Right renal cortex interstitium (tissue), 3 donors: Measurements from ENCODE around the gene MYO1G. TPM values are rescaled to one million over a fixed set of nuclear protein-coding genes. Genes with fewer than 3 reads are reported as not detected.

Experiments
- DNase-seq, 3 donors: peaks; one replicate each; pipeline ENCODE4 v3.0.0-alpha.2; 2013; ENCODE audit warnings: low read depth in 3 of 3, low spot score in 2 of 3
- polyA plus RNA-seq, 3 donors: library from polyadenylated mRNA; unstranded; fragments of 120-200 nt; gene quantifications; one replicate each; pipeline ENCODE4 v1.2.1, GENCODE V29; 2013; ENCODE audit not compliant: insufficient read length in 3 of 3

MYO1G gene
- polyA plus RNA-seq, 3 donors = 0.33 to 0.51 (median 0.36) TPM

DNA sequence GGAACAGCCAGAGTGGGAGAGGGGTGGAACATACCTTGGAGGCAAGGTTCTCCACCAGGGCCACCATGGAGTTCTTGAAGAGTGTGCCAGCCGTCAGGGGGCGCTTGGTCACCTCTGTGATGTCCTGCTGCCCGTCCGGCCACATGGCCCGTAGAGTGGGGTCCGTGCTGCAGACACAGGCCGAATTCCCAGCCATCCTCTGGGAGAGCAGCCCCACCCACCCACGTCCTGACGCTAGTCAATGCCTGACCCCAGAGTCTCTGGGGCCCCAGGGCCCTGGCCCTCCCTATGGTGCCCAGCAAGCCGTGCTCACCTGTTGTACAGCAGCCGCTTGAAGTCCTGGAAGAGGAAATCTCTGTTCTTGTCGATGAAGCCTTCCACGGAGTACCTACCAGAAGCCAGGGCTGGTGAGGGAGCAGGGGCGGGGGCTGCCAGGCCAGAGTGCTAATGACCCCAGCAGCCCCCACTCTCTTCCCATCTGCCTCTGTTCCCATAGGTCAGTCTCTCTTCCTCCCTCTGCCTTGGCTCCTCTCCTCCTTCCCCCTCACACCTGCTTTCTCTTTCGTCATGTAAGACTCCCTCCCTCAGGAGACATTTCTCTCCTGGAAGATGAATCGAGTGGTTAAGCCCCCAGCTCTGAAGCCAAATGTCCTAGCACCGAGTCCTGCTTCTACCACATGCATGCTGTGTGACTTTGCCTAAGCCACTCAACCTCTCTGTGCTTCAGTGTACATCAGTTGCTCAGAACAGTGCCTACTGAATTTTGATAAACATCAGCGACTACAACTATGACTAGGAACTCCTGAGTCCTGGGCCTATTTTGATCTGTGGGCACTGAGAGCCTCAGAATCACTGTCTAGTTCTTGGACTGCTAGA, 11.0 kb downstream of the MYO1G start:
- no peak for DNase-seq

GRCh38 chr7:44966731-44967538, 11.9 kb downstream of the MYO1G start:
- DNase-seq = no peak

DNA sequence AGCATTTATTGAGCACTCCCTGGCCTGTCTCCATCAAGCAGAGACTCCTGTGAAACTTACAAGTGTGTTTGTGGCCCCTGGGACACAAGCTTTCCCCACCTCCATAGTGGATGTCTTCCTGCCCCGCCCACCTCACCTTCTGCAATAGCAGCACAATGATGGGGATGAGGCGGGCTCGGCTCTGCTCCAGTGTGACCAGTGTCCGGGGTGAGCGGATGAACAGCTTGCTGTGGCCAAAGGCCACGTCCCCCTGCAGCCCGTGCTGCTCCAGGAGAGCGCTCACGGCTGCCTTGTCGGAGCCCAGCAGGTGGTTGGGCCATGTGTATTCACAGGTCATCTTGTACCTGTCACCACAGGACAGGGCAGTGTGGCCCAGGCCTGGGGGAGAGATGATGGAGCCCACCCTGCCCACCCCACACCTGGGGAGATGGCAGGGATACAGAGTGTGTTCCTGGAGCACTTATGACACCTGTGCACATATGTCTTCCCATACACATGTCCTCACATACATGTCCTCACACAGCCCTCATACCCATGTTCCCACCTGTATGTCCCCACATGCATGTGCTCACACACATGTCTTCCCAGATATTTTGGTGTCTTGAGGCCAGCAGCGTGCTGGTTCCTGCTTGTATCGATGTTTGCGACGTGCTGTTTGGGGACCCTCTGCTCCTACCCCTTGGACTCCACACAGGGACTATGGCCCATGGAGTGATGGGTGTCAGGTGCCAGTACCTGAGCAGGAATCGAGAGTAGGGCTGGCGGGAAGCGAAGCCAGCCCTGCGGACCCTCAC, 12.7 kb downstream of the MYO1G start:
- DNase-seq = no peak

GRCh38 chr7:44965441-44965903, 13.3 kb downstream of the MYO1G start:
- DNase-seq = no peak

GRCh38 chr7:44964831-44965440, 13.9 kb downstream of the MYO1G start:
- no peak for DNase-seq

GRCh38 chr7:44964384-44964830, 14.4 kb downstream of the MYO1G start:
- DNase-seq = no peak

DNA sequence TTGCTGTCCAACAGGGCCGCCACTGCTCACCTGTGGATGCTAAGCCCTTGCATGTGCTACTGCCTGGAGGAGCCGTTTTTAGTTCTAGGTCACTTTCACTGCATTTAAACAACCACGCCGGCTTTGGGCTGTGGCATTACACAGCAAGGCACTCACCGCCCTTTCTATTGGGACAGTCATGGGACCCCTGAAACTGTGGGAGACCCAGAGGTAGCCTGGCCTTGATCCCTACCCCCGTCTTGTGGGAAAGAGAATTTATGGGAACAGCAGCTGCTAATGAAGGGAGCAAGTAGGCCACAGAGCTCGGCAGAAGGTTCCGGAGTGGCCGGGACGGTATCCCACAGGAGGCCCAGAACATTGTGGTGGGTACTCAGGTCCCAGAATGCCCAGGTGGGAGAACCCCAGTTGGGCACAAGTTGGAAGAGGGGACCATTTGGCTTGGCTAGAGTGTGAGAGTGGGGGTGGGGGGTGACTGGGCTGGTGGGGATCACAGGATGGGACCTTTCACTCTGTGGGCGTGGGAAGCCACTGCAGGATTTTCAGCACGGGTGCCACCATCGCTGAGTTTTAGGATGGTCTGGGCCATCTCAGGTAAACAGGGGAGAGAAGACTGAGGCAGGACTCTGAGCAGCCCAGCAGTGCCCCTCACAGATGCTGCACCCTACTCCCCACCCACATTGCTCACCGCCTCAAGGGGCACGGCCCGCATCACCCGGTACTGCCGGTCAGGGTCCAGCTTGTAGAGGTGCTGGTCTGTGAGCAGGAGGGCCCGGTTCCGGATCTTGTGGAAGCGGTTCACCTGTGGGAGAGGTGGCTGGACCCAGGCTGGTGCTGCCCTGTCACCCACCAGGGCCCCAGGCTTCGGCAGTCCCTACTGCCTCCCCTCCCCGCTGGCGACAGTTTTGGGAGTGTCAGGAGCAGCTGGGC, 15.2 kb downstream of the MYO1G start:
- DNase-seq = no peak

DNA sequence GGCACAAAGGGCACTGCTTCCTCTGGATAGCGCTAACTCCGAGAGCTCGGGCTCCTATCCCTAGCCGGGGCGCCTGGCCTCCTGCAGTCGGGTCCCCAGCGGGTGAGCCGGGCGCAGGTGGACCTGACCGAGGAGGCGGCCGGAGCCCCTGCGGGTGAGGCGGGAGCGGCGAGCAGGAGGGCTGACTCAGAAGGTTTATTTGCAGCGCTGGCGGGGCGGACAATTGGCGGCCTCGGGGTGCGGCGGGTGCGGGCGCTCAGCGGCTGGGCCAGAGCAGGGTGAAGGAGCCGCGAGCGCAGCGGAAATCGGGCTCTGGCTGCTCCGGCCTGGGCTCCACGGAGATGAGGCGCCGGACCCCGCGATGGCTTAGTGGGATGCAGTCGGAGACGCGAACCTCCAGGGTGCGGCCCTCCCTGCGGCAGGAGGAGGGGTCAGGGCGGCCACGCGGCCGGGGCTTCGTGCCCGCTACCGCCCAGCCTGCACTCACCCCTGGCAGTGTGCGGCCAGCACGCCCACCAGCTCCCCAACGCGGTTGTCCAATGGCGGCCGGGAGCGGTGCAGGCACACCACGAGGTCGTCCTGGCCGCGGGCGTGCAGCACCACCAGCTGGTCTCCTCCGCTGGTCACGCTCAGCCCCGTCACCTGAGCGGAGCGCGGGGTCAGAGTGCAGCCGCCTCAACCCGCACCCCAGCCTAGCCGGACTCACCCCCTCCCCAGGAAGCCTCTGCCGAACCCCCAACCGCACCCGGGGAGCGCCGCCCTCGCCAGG, 16.1 kb downstream of the MYO1G start:
- no peak for DNase-seq

DNA sequence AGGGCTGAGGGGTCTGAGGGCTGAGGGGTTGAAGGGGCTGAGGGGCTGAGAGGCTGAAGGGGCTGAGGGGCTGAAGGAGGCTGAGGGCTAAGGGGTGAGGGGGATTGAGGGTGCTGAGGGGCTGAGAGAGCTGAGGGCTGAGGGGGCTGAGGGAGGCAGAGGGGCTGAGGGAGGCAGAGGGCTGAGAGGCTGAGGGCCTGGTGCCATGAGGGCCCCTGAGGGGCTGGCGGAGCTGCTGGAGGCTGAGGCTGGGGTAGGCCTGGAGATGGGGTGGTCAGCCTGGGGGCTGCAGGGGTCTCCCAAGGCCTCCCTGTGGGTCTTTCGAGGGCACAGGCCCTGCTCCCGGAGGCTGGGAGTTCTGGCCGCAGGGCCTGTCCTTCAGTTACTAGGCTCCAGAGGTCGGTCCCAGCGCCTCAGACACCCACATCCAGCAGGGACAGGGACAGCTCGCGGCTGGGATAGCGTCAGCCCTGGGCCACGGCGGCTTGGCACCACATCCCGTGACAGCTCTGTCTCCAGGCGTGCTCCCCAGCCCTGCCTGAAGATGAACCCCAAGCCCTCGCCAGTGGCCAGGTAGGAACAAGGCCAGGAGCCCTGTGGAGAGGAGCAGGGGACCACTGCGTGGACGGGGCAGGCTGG, 16.9 kb downstream of the MYO1G start:
- DNase-seq = no peak

DNA sequence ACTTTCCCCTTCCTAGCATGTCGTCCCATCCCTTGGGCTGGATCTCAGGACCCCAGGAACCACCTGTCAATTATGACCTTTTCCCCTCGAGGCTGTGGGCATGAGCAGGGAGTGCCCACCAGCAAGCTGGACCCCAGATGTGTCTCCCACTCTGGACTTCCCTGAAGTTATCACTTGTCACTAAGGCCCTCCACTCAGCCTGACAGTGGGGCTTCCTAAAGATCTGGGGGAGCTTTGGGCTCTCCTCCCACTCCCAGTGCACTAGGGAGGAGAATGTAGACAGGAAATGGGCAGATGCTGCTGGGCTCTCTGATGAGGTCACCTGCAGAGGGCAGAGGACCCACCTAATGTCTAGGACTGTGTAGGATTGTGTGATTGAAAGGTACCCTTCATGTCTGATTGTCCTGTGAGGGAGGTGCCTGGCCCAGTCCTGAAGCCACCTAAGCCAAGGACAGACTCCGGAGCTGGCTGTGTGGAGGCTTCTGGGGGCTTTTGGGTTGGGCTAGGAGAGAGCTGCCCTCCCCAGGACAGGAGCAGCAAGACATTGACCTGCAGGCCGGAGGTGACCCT, 18.7 kb downstream of the MYO1G start:
- DNase-seq = no peak

GRCh38 chr7:44959433-44959951, 19.3 kb downstream of the MYO1G start:
- DNase-seq = no peak

DNA sequence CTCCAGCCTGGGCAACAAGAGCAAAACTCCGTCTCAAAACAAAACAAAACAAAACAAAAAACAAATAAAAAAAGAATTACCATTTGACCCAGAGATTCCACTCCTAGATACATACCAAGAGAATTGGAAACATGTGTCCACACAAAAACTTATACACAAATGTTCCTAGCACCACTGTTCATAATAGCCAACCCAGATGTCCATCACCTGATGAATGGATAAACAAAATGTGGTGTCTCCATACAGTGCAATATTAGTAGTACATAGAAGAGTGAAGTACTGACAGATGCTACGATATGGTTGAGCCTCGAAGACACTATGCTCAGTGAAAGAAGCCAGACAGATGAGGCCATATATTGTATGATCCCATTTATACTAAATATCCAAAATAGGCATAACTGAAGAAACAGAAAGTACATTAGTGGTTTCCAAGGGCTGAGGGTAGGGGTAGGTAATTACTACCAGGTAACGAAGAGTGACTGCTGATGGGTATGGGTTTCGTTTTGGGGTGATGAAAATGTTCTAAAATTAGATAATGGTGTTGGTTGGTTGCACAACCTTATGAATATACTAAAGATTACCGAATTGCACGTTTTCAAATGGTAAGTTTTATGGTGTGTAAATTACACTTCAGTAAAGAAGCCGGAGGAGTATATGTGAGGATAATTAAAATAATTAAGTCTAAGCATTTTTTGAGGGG, 20.0 kb downstream of the MYO1G start:
- no peak for DNase-seq

DNA sequence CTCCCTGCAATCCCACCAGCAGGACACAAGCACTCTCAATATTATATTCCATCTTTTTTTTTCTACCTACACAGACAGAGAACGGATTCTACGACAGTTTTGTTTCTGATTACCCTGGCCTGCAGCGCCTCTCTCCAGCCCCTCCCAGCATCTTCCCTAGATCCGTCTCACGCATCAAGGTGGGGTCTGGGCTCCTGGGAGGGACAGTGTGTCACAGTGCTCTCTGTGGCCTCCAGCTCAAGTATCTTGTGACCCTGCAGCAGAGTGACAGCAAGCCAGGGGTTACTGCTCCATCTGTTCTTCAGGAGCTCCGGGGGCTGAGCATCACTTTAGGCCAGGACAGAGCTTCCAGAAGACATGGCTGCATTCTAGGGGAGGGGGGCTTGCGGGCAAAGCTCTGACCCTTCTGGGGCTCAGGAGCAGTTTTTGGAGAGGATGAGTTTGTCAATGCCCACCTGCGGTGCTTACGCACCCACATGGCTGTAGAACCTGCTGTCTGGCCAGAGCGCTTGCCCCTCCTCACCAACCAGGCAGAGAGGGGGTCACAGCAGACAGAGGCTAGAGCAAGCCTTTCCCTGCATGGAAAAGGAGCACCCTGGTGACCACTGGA, 22.6 kb downstream of the MYO1G start:
- DNase-seq = no peak

DNA sequence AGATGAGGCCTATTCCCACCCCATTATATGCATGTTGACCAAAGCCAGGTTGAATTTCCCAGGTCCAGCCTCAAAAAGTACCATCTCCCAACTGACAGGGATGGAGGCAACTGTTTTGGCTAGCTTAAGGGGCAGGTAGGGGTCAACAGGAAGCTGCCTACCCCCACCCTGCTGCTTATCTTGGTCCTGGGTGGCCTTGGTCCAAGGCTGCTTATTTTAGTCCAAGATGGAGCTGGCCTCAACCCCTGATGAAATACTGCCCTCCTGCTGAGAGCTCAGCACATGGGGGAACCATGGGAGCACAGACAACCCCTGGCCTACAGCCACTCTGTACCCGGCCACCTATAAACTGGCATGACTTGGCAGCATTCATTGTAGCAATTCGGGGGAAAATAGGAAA, 23.1 kb downstream of the MYO1G start:
- DNase-seq = no peak

GRCh38 chr7:44953156-44953555, 25.7 kb downstream of the MYO1G start:
- no peak for DNase-seq

DNA sequence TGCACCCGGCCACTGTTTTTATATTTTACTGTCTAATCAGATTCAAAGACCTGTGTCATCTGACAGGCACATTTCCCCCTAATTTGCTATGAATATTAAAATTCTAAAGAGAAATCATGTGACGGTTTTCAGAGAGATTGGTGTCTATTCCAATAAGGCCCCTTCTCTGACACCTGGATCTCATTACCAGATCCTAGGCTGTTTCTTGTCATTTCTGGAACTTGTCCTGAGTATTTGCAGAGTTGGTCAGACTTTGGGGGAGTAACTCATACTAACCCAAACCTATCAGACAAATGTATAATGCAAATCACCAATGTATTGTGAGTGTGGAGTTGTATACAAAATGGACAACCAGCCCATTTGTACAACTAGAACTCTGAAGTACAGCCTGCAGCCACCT, 29.5 kb downstream of the MYO1G start:
- DNase-seq = no peak

GRCh38 chr7:44945479-44945878, 33.3 kb downstream of the MYO1G start:
- DNase-seq = no peak
